GM21390 (cell line): ENCODE data around the gene SERINC3.

Experiments
- ATAC-seq: cut with Tn5 transposase; IDR thresholded peaks from one replicate; pipeline ENCODE4 v1.9.1; 2021; ENCODE audit not compliant: unreplicated experiment

Gene SERINC3

GRCh38 chr20:44467289-44467883, 54.5 kb downstream of the SERINC3 start:
- no peak for ATAC-seq

GRCh38 chr20:44465001-44465560, 56.8 kb downstream of the SERINC3 start:
- ATAC-seq = no peak

GRCh38 chr20:44464514-44464913, 57.4 kb downstream of the SERINC3 start:
- ATAC-seq = no peak

GRCh38 chr20:44463466-44463865, 58.4 kb downstream of the SERINC3 start:
- no peak for ATAC-seq

- no peak for ATAC-seq
These were observed 60.1 kb downstream of the SERINC3 start for GRCh38 chr20:44461803-44462174.

GRCh38 chr20:44461142-44461802, 60.6 kb downstream of the SERINC3 start:
- no peak for ATAC-seq

- no peak for ATAC-seq
These were observed 61.1 kb downstream of the SERINC3 start for GRCh38 chr20:44460795-44461141.

GRCh38 chr20:44459271-44459670, 62.6 kb downstream of the SERINC3 start:
- no peak for ATAC-seq

- no peak for ATAC-seq
These were observed 64.9 kb downstream of the SERINC3 start for GRCh38 chr20:44457016-44457415.

GRCh38 chr20:44456611-44457010, 65.3 kb downstream of the SERINC3 start:
- no peak for ATAC-seq

GRCh38 chr20:44455126-44455525, 66.7 kb downstream of the SERINC3 start:
- no peak for ATAC-seq

GRCh38 chr20:44454306-44454963, 67.4 kb downstream of the SERINC3 start:
- no peak for ATAC-seq

GRCh38 chr20:44450903-44451450, 70.9 kb downstream of the SERINC3 start:
- ATAC-seq = no peak

GRCh38 chr20:44450281-44450889, 71.5 kb downstream of the SERINC3 start:
- ATAC-seq = no peak

GRCh38 chr20:44449864-44450263, 72.0 kb downstream of the SERINC3 start:
- no peak for ATAC-seq

GRCh38 chr20:44448753-44449546, 72.9 kb downstream of the SERINC3 start:
- no peak for ATAC-seq

- ATAC-seq = no peak
These were observed 73.9 kb downstream of the SERINC3 start for GRCh38 chr20:44447827-44448419.
